ENCODE results near the gene EXOC6.

- TF ChIP-seq TCF7L2 (IDR thresholded peaks at IDR 0.05; ENCODE audit: low read depth, low read length), result no peak
- no peak for TF ChIP-seq CTCF (IDR thresholded peaks at IDR 0.05)
- no peak for TF ChIP-seq REST (IDR thresholded peaks at IDR 0.05; ENCODE audit: insufficient read depth in 1 of 2, low read depth in 2 of 2, low read length in 1 of 2)
- no peak for TF ChIP-seq POLR2AphosphoS5 (IDR thresholded peaks at IDR 0.05; ENCODE audit: low read depth, low read length)
Measured at GRCh38 chr10:93091960-93092359, 243.6 kb downstream of the EXOC6 start.
